HL-60 (cell line): Measurements from ENCODE around the gene FAM114A2.

Experiments used
- DNase-seq, 2 experiments: peaks; one replicate each; pipeline ENCODE4 v3.0.0-alpha.2; 2010 to 2020; ENCODE audit warnings: low read depth in 1 of 2, low spot score in 1 of 2
- H3K27ac ChIP-seq: fragments of 250-450 bp; sonication (Bioruptor Pico); replicated peaks from 2 replicates; pipeline ENCODE4 v1.5.1; 2020; ENCODE audit warnings: mild to moderate bottlenecking, moderate library complexity
- H3K27me3 ChIP-seq: fragments of 250-450 bp; sonication (Bioruptor Pico); 2 replicates; pipeline ENCODE4 v1.5.1; 2021; ENCODE audit warnings: mild to moderate bottlenecking, moderate library complexity; ENCODE audit not compliant: insufficient read depth, poor library complexity, severe bottlenecking
- H3K4me3 ChIP-seq: replicated peaks from 2 replicates; pipeline ENCODE4 v1.5.1; 2011; ENCODE audit warnings: mild to moderate bottlenecking, control low read depth, low read length; ENCODE audit not compliant: insufficient read depth
- CTCF ChIP-seq: IDR thresholded peaks from one replicate; pipeline ENCODE4 v1.5.1; 2011; ENCODE audit warnings: low read length, control low read depth, inconsistent platforms; ENCODE audit not compliant: insufficient read depth
- GABPA ChIP-seq: IDR thresholded peaks from 2 replicates; pipeline ENCODE4 v1.6.1; 2012; ENCODE audit warnings: low read depth
- POLR2AphosphoS5 ChIP-seq: IDR thresholded peaks from 2 replicates; pipeline ENCODE4 v1.6.1; 2012; ENCODE audit warnings: low read depth
- SPI1 ChIP-seq: IDR thresholded peaks from 2 replicates; pipeline ENCODE4 v1.6.1; 2012; ENCODE audit warnings: low read depth, mild to moderate bottlenecking, borderline replicate concordance
- TF ChIP-seq, protein P1 (sequence below): IDR thresholded peaks from 2 replicates; pipeline ENCODE4 v1.6.1; 2012; ENCODE audit warnings: low read depth; ENCODE audit not compliant: insufficient replicate concordance

The FAM114A2 gene

GRCh38 chr5:153953411-153953810, 85.3 kb downstream of the FAM114A2 start:
- no peak for DNase-seq
- Histone ChIP-seq H3K27ac (no peak overlapping the region), H3K4me3 (no peak overlapping the region), H3K27me3 (no peaks in the 10 kb centered on the region)
- TF ChIP-seq GABPA (no peak), CTCF (no peak), POLR2AphosphoS5 (no peak), SPI1 (no peak)
- TF ChIP-seq, protein P1, sequence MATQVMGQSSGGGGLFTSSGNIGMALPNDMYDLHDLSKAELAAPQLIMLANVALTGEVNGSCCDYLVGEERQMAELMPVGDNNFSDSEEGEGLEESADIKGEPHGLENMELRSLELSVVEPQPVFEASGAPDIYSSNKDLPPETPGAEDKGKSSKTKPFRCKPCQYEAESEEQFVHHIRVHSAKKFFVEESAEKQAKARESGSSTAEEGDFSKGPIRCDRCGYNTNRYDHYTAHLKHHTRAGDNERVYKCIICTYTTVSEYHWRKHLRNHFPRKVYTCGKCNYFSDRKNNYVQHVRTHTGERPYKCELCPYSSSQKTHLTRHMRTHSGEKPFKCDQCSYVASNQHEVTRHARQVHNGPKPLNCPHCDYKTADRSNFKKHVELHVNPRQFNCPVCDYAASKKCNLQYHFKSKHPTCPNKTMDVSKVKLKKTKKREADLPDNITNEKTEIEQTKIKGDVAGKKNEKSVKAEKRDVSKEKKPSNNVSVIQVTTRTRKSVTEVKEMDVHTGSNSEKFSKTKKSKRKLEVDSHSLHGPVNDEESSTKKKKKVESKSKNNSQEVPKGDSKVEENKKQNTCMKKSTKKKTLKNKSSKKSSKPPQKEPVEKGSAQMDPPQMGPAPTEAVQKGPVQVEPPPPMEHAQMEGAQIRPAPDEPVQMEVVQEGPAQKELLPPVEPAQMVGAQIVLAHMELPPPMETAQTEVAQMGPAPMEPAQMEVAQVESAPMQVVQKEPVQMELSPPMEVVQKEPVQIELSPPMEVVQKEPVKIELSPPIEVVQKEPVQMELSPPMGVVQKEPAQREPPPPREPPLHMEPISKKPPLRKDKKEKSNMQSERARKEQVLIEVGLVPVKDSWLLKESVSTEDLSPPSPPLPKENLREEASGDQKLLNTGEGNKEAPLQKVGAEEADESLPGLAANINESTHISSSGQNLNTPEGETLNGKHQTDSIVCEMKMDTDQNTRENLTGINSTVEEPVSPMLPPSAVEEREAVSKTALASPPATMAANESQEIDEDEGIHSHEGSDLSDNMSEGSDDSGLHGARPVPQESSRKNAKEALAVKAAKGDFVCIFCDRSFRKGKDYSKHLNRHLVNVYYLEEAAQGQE = no peak

GRCh38 chr5:153952893-153953292, 85.8 kb downstream of the FAM114A2 start:
- TF ChIP-seq CTCF (no peak), GABPA (no peak), POLR2AphosphoS5 (no peak), SPI1 (no peak)
- TF ChIP-seq, protein P1 = no peak
- Histone ChIP-seq H3K4me3 (no peak overlapping the region), H3K27ac (no peak overlapping the region), H3K27me3 (no peaks in the 10 kb centered on the region)
- DNase-seq = no peak

GRCh38 chr5:153952057-153952456, 86.7 kb downstream of the FAM114A2 start:
- H3K27ac ChIP-seq = no peak overlapping the region
- H3K4me3 ChIP-seq = no peak overlapping the region
- no peaks in the 10 kb centered on the region for H3K27me3 ChIP-seq
- TF ChIP-seq GABPA = no peak
- TF ChIP-seq, protein P1 = no peak
- TF ChIP-seq POLR2AphosphoS5 = no peak
- no peak for TF ChIP-seq CTCF
- no peak for TF ChIP-seq SPI1
- DNase-seq = no peak
